K562 (cell line): ENCODE measurements around the gene DENND6B. TPM values are rescaled to one million over a fixed set of nuclear protein-coding genes. Genes with fewer than 3 reads are reported as not detected.

Source experiments
- ARID3B ChIP-seq: fragments of 250-450 bp; sonication (Bioruptor Pico); IDR thresholded peaks from 2 replicates; pipeline ENCODE4 v1.4.0; 2020; ENCODE audit warnings: borderline replicate concordance
- BCL6 ChIP-seq: fragments of 250-450 bp; sonication (Bioruptor Pico); IDR thresholded peaks from 2 replicates; pipeline ENCODE4 v1.4.0; 2020
- BRF2 ChIP-seq: IDR thresholded peaks from 3 replicates; pipeline ENCODE4 v1.6.1; 2011; ENCODE audit warnings: borderline replicate concordance, mild to moderate bottlenecking; ENCODE audit not compliant: insufficient read length, insufficient read depth
- ELF4 ChIP-seq: fragments of 450-650 bp; formaldehyde crosslinking; IDR thresholded peaks from 2 replicates; pipeline ENCODE4 v1.4.0; 2022; ENCODE audit warnings: missing genetic modification characterization
- EP300 ChIP-seq: IDR thresholded peaks from 2 replicates; pipeline ENCODE4 v1.6.1; 2012; ENCODE audit warnings: low read length, improper control_type of control experiment
- SMARCE1 ChIP-seq: fragments of 450-650 bp; IDR thresholded peaks from 2 replicates; pipeline ENCODE4 v1.7.1; 2016; ENCODE audit warnings: mild to moderate bottlenecking
- ZBTB7A ChIP-seq: IDR thresholded peaks from 2 replicates; pipeline ENCODE4 v1.6.1; 2011; ENCODE audit warnings: low read depth, mild to moderate bottlenecking, low read length, moderate library complexity, borderline replicate concordance; ENCODE audit not compliant: control insufficient read depth
- polyA plus RNA-seq, 8 experiments: library from polyadenylated mRNA; depleted of rRNA in 4 of 8; stranded (reverse) in 5 of 8; unstranded in 3 of 8; fragments of >200 nt; fragmentation: Nextera tagmentation in 2 of 8; fragmentation: Illumina TruSeq in 1 of 8; extraction: Ambion mirVana in 2 of 8; extraction: Trizol in 1 of 8; gene quantifications; 2 replicates each; pipeline versions ENCODE4 v1.2.1 to v1.2.3, GENCODE V29; 2011 to 2014; ENCODE audit warnings: inconsistent platforms in 1 of 8, missing spikeins in 1 of 8
- total RNA-seq, 7 experiments: library from RNA; depleted of rRNA in 6 of 7; stranded (reverse); fragments of >200 nt in 6 of 7; fragmentation: Illumina TruSeq in 2 of 7; extraction: Trizol in 2 of 7; gene quantifications; 2 replicates each; pipeline versions ENCODE4 v1.2.1 to v1.2.3, GENCODE V29; 2011 to 2021; ENCODE audit warnings: low replicate concordance in 1 of 7

Gene DENND6B
- total and polyA plus RNA-seq, 9 of the 15 experiments (the other 6 are each of a cell fraction or from before 2014, with no cell fraction given) = 0.07 to 3.7 (median 1.5) TPM

GRCh38 chr22:50262460-50262911, 64.3 kb downstream of the DENND6B start (continued):
- TF ChIP-seq BRF2 (no peak), ELF4 (CRISPR knock-in tag) (no peak), SMARCE1 (peak; percentile 9; the same call in 1 of the 2 replicates), EP300 (no peak), BCL6 (CRISPR knock-in tag) (no peak), ZBTB7A (peak; percentile 15; the same call in 1 of the 2 replicates), ARID3B (CRISPR knock-in tag) (no peak)
